ENCODE data around the gene CYP27B1. TPM values are rescaled to one million over a fixed set of nuclear protein-coding genes. Genes with fewer than 3 reads are reported as not detected.

Gene CYP27B1
- total RNA-seq (2014; rRNA removed; shearing (Covaris generic)): 2.7 and 6.8 TPM in 2 replicates
- 0.83 and 1.1 TPM in 2 replicates for polyA plus RNA-seq (2016; fragmentation: Nextera tagmentation; extraction: Ambion mirVana)
- long read RNA-seq, partial matches to known transcripts: 4 of 4 reads
- long read RNA-seq, other reads (novel, unspliced or antisense): 0 of 4 reads

- H3K4me2 ChIP-seq: peak within 1 kb of the TSS; percentile 97
- no peak within 1 kb of the TSS for H3K27ac Mint-ChIP-seq
- peak within 1 kb of the TSS; percentile 68 for H3K4me3 Mint-ChIP-seq
- no peaks in the 10 kb centered on the region for H3K9me3 Mint-ChIP-seq
- peaks cover 42% of the 10 kb centered on the region for H3K27me3 Mint-ChIP-seq (ENCODE audit: insufficient read depth, low read depth, poor library complexity)
- H3K36me3 Mint-ChIP-seq (ENCODE audit: low read depth): peaks cover 35% of the 10 kb centered on the region
- ATAC-seq: peak; percentile 54
- H3K4me3 ChIP-seq: peak within 1 kb of the TSS; percentile 83
- no peak for TF ChIP-seq JUNB (IDR thresholded peaks at IDR 0.05; ENCODE audit: unreplicated experiment)
- TF ChIP-seq STAT1 (IDR thresholded peaks at IDR 0.05; ENCODE audit: unreplicated experiment): no peak
- TF ChIP-seq POLR2AphosphoS5 (IDR thresholded peaks at IDR 0.05; ENCODE audit: low read depth): peak; percentile 34; the same call in 1 of the 2 replicates
- TF ChIP-seq EZH2 (IDR thresholded peaks at IDR 0.05; ENCODE audit: low read depth, unreplicated experiment): peak; percentile 30
- TF ChIP-seq ETS1 (IDR thresholded peaks at IDR 0.05): no peak
- no peaks in the 10 kb centered on the region for H3K9me2 ChIP-seq (ENCODE audit: insufficient read depth)
- H2AFZ ChIP-seq: no peak within 1 kb of the TSS; the same call in 1 of the 2 replicates
- no peaks in the 10 kb centered on the region; the same call in 1 of the 2 replicates for H3K36me3 ChIP-seq (ENCODE audit: insufficient read depth)
- no peak within 1 kb of the TSS for H3K27ac ChIP-seq (ENCODE audit: low read depth)
- H3F3A ChIP-seq (replicated peaks; ENCODE audit: low read depth): peaks cover 11% of the 10 kb centered on the region
- peak; percentile 86 for DNase-seq (ENCODE audit: low spot score)
- peaks cover 63% of the 10 kb centered on the region for H3K27me3 ChIP-seq (ENCODE audit: insufficient read depth)
- H3K4me1 ChIP-seq (ENCODE audit: insufficient read depth): peaks cover 21% of the 10 kb centered on the region; the same call in 1 of the 2 replicates
- peaks cover 39% of the 10 kb centered on the region for H3K4me1 Mint-ChIP-seq
- no peaks in the 10 kb centered on the region for H3K79me2 ChIP-seq (replicated peaks; ENCODE audit: insufficient read depth)
- H4K20me1 ChIP-seq (replicated peaks; ENCODE audit: insufficient read depth): 0 out of 2 replicates have a peak, but pooled peaks cover 7% of the 10 kb centered on the region
Observed at GRCh38 chr12:57766464-57767304, at the start of gene CYP27B1. Gene CYP27B1 (minus strand): TSS chr12:57767078. CDS start chr12:57767041, 37 bp downstream.

GRCh38 chr12:57816001-57816854 lies 49.4 kb upstream of the CYP27B1 start:
- Mint-ChIP-seq H3K9me3 (no peaks in the 10 kb centered on the region), H3K4me1 (peaks cover 11% of the 10 kb centered on the region), H3K4me3 (no peak overlapping the region), H3K36me3 (ENCODE audit: low read depth) (peaks cover 12% of the 10 kb centered on the region; the same call in 1 of the 3 replicates), H3K27me3 (ENCODE audit: insufficient read depth, low read depth, poor library complexity) (peaks cover 17% of the 10 kb centered on the region), H3K27ac (no peak overlapping the region)
- DNase-seq (ENCODE audit: low spot score) (no peak), ATAC-seq (no peak)
- H2AFZ ChIP-seq: no peak overlapping the region
- H3K36me3 ChIP-seq (ENCODE audit: insufficient read depth): no peaks in the 10 kb centered on the region
- 0 out of 2 replicates have a peak, but pooled peaks cover 5% of the 10 kb centered on the region for H3K4me1 ChIP-seq (ENCODE audit: insufficient read depth)
- no peak overlapping the region for H3K27ac ChIP-seq (ENCODE audit: low read depth)
- H3K79me2 ChIP-seq (replicated peaks; ENCODE audit: insufficient read depth): no peaks in the 10 kb centered on the region
- peaks cover 7% of the 10 kb centered on the region; the same call in 1 of the 2 replicates for H3F3A ChIP-seq (replicated peaks; ENCODE audit: low read depth)
- H3K4me2 ChIP-seq: no peak overlapping the region
- H3K9me2 ChIP-seq (ENCODE audit: insufficient read depth): no peaks in the 10 kb centered on the region; the same call in 1 of the 2 replicates
- H4K20me1 ChIP-seq (replicated peaks; ENCODE audit: insufficient read depth): no peaks in the 10 kb centered on the region; the same call in 1 of the 2 replicates
- H3K27me3 ChIP-seq (ENCODE audit: insufficient read depth): no peaks in the 10 kb centered on the region
- no peak overlapping the region for H3K4me3 ChIP-seq
- TF ChIP-seq STAT1 (IDR thresholded peaks at IDR 0.05; ENCODE audit: unreplicated experiment) (no peak), POLR2AphosphoS5 (IDR thresholded peaks at IDR 0.05; ENCODE audit: low read depth) (no peak), CREB1 (CRISPR knock-in tag; IDR thresholded peaks at IDR 0.05; ENCODE audit: low read depth) (no peak), ETS1 (IDR thresholded peaks at IDR 0.05) (no peak), ZNF114 (CRISPR knock-in tag; IDR thresholded peaks at IDR 0.05) (no peak), EZH2phosphoT487 (IDR thresholded peaks at IDR 0.05; ENCODE audit: unreplicated experiment) (no peak), REST (IDR thresholded peaks at IDR 0.05; ENCODE audit: unreplicated experiment) (no peak), NANOG (IDR thresholded peaks at IDR 0.05; ENCODE audit: borderline replicate concordance) (no peak)
